HG03432 (cell line): ENCODE measurements around the gene GAB3.

Experiments
- ATAC-seq: cut with Tn5 transposase; IDR thresholded peaks from one replicate; pipeline ENCODE4 v1.9.1; 2021; ENCODE audit warnings: mild to moderate bottlenecking, moderate library complexity; ENCODE audit not compliant: unreplicated experiment

Gene GAB3

GRCh38 chrX:154750301-154751202 lies at the start of gene GAB3:
Gene GAB3 (minus strand): TSS chrX:154751077. CDS start chrX:154751025, 52 bp downstream.
- peak; percentile 76 for ATAC-seq

- ATAC-seq = no peak
These were observed 48.9 kb upstream of the GAB3 start for GRCh38 chrX:154799556-154800348.

- no peak for ATAC-seq
These were observed 46.1 kb upstream of the GAB3 start for GRCh38 chrX:154797006-154797405.

GRCh38 chrX:154795016-154795415 lies 44.1 kb upstream of the GAB3 start:
- no peak for ATAC-seq

- no peak for ATAC-seq
These were observed 42.4 kb upstream of the GAB3 start for GRCh38 chrX:154793084-154793795.

- ATAC-seq = no peak
These were observed 41.1 kb upstream of the GAB3 start for GRCh38 chrX:154791939-154792338.

GRCh38 chrX:154791467-154791866 lies 40.6 kb upstream of the GAB3 start:
- ATAC-seq = no peak

GRCh38 chrX:154785716-154786115 lies 34.8 kb upstream of the GAB3 start:
- ATAC-seq = no peak

GRCh38 chrX:154784149-154784995 lies 33.5 kb upstream of the GAB3 start:
- no peak for ATAC-seq

GRCh38 chrX:154780968-154781367 lies 30.1 kb upstream of the GAB3 start:
- no peak for ATAC-seq

GRCh38 chrX:154779261-154779660 lies 28.4 kb upstream of the GAB3 start:
- ATAC-seq = no peak

GRCh38 chrX:154776753-154777152 lies 25.9 kb upstream of the GAB3 start:
- ATAC-seq = no peak

- ATAC-seq = no peak
These were observed 24.8 kb upstream of the GAB3 start for GRCh38 chrX:154775419-154776349.

- ATAC-seq = no peak
These were observed 23.7 kb upstream of the GAB3 start for GRCh38 chrX:154774622-154775021.

- peak; percentile 91 for ATAC-seq
These were observed 11.8 kb upstream of the GAB3 start, which contains the start of gene DKC1 for GRCh38 chrX:154762537-154763296. Gene DKC1 (plus strand): TSS chrX:154762864. CDS start chrX:154762966, 102 bp downstream.

- no peak for ATAC-seq
These were observed 11.2 kb upstream of the GAB3 start for GRCh38 chrX:154761977-154762536.

GRCh38 chrX:154758696-154759095 lies 7.8 kb upstream of the GAB3 start:
- ATAC-seq = no peak

GRCh38 chrX:154751669-154752271 lies 893 bp upstream of the GAB3 start:
- no peak for ATAC-seq
